HepG2 (cell line): ENCODE measurements around the gene POLR1H. TPM values are rescaled to one million over a fixed set of nuclear protein-coding genes. Genes with fewer than 3 reads are reported as not detected.

Experiments used
- ATF4 ChIP-seq, 2 experiments: fragments of 450-650 bp in 1 of 2; sonication (generic) in 1 of 2; formaldehyde crosslinking; IDR thresholded peaks; 2 replicates each; pipeline versions ENCODE4 v1.5.0 to v1.8.0; 2020 to 2022; ENCODE audit warnings: mild to moderate bottlenecking in 1 of 2, missing genetic modification reagents in 1 of 2
- DZIP1 ChIP-seq: sonication (generic); formaldehyde crosslinking; IDR thresholded peaks from 2 replicates; pipeline ENCODE4 v1.5.0; 2020; ENCODE audit warnings: mild to moderate bottlenecking, missing genetic modification reagents
- JUNB ChIP-seq: sonication (generic); formaldehyde crosslinking; IDR thresholded peaks from 2 replicates; pipeline ENCODE4 v1.8.0; 2022; ENCODE audit warnings: missing genetic modification reagents, mild to moderate bottlenecking, borderline replicate concordance
- RAD51 ChIP-seq: fragments of 450-650 bp; IDR thresholded peaks from 2 replicates; pipeline ENCODE4 v1.6.1; 2016; ENCODE audit warnings: borderline replicate concordance
- SCMH1 ChIP-seq: sonication (generic); formaldehyde crosslinking; IDR thresholded peaks from 2 replicates; pipeline ENCODE4 v1.9.0; 2021; ENCODE audit warnings: missing genetic modification reagents, mild to moderate bottlenecking, borderline replicate concordance
- ZFP62 ChIP-seq: sonication (generic); formaldehyde crosslinking; IDR thresholded peaks from 2 replicates; pipeline ENCODE4 v1.4.0; 2020; ENCODE audit warnings: missing genetic modification reagents
- ZNF207 ChIP-seq: fragments of 450-650 bp; IDR thresholded peaks from 2 replicates; pipeline ENCODE4 v1.6.1; 2016; ENCODE audit warnings: antibody characterized with exemption, borderline replicate concordance
- ZSCAN9 ChIP-seq: IDR thresholded peaks from 2 replicates; pipeline ENCODE4 v1.6.1; 2016; ENCODE audit warnings: borderline replicate concordance
- polyA plus RNA-seq, 8 experiments: library from polyadenylated mRNA; depleted of rRNA in 3 of 8; stranded (reverse) in 7 of 8; unstranded in 1 of 8; fragments of >200 nt; fragmentation: Illumina TruSeq in 4 of 8; extraction: Trizol in 4 of 8; gene quantifications; 2 replicates each; pipeline versions ENCODE4 v1.2.1 to v1.2.3, GENCODE V29; 2011 to 2016; ENCODE audit warnings: low read depth in 4 of 8, missing spikeins in 1 of 8, mixed read lengths in 1 of 8; ENCODE audit not compliant: insufficient read depth in 1 of 8
- total RNA-seq, 5 experiments: library from RNA; depleted of rRNA; stranded (reverse); fragments of >200 nt; fragmentation: Illumina TruSeq; extraction: Trizol; gene quantifications; 2 replicates each; pipeline ENCODE4 v1.2.3, GENCODE V29; 2016; ENCODE audit warnings: low read depth in 1 of 5
- TF ChIP-seq, protein P1 (sequence below): sonication (generic); formaldehyde crosslinking; IDR thresholded peaks from 2 replicates; pipeline ENCODE4 v1.8.1; 2023; ENCODE audit warnings: mild to moderate bottlenecking, missing genetic modification reagents
- TF ChIP-seq, protein P2 (sequence below): sonication (generic); formaldehyde crosslinking; IDR thresholded peaks from 2 replicates; pipeline ENCODE4 v1.4.0; 2020; ENCODE audit warnings: missing genetic modification reagents, borderline replicate concordance

Gene POLR1H
- total and polyA plus RNA-seq, 2 of the 13 experiments (the other 11 are each of a cell fraction or from before 2014, with no cell fraction given) = 61.4 to 79.8 TPM

DNA sequence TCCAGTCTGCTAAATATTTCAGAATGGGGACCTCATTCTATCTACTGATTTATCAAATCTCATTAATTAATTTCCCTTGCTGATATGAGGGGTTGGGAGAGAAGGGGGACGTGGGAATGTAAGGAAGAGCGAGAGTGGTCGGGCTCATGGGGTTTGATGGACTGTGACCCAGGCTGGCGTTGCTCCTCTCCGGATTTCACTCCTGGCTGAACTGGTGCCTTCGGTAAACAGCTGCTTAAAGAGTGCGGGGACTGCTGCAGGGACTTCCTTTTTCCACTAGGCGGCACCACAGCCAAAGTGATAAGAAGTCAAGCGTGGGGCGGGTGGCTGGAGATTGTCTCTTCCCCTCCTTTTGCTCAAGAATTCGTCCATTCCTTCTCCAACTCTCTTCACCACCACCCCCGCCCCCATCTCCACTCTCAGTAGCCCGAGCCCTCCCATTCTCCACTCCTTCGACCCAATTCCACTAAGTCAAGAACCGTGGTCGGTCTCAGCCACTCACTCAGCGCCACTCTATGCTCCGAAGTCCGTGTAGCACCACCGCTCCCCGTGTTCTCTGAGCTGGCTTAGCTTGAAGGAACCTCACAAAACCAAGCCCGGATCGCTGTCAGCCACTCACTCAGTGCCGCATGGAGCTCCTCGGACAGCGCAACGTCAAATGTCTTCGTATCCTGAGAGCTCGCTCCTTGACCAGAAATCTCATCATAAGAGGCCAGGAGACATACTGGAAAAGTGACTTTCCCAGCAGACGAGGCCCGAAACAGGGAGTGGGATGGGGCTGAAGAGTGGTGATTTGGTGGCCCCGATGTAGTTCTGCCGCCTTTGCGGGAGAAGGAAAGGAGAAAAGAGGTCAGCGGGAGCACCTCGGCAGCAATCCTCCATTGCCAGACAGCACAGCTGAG, 42.2 kb downstream of the POLR1H start (continued):
- TF ChIP-seq ATF4 (CRISPR knock-in tag; IDR thresholded peaks at IDR 0.05) (peak in 1 of 2 experiments; percentile 35; a peak in 2 of 4 replicates), RAD51 (no peak), JUNB (CRISPR knock-in tag) (no peak), ZNF207 (no peak), ZSCAN9 (CRISPR knock-in tag) (0 out of 2 replicates have a peak, but pooled peaks have one; percentile 68), DZIP1 (CRISPR knock-in tag) (no peak), ZFP62 (CRISPR knock-in tag) (no peak), SCMH1 (CRISPR knock-in tag) (no peak)
- TF ChIP-seq, protein P1, sequence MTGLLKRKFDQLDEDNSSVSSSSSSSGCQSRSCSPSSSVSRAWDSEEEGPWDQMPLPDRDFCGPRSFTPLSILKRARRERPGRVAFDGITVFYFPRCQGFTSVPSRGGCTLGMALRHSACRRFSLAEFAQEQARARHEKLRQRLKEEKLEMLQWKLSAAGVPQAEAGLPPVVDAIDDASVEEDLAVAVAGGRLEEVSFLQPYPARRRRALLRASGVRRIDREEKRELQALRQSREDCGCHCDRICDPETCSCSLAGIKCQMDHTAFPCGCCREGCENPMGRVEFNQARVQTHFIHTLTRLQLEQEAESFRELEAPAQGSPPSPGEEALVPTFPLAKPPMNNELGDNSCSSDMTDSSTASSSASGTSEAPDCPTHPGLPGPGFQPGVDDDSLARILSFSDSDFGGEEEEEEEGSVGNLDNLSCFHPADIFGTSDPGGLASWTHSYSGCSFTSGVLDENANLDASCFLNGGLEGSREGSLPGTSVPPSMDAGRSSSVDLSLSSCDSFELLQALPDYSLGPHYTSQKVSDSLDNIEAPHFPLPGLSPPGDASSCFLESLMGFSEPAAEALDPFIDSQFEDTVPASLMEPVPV (CRISPR knock-in tag) = no peak; the same call in 1 of the 2 replicates
- TF ChIP-seq, protein P2, sequence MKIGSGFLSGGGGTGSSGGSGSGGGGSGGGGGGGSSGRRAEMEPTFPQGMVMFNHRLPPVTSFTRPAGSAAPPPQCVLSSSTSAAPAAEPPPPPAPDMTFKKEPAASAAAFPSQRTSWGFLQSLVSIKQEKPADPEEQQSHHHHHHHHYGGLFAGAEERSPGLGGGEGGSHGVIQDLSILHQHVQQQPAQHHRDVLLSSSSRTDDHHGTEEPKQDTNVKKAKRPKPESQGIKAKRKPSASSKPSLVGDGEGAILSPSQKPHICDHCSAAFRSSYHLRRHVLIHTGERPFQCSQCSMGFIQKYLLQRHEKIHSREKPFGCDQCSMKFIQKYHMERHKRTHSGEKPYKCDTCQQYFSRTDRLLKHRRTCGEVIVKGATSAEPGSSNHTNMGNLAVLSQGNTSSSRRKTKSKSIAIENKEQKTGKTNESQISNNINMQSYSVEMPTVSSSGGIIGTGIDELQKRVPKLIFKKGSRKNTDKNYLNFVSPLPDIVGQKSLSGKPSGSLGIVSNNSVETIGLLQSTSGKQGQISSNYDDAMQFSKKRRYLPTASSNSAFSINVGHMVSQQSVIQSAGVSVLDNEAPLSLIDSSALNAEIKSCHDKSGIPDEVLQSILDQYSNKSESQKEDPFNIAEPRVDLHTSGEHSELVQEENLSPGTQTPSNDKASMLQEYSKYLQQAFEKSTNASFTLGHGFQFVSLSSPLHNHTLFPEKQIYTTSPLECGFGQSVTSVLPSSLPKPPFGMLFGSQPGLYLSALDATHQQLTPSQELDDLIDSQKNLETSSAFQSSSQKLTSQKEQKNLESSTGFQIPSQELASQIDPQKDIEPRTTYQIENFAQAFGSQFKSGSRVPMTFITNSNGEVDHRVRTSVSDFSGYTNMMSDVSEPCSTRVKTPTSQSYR (CRISPR knock-in tag) = no peak
